Osteocyte (in vitro differentiated cells): ENCODE results near the gene OVOL3. TPM values are rescaled to one million over a fixed set of nuclear protein-coding genes. Genes with fewer than 3 reads are reported as not detected.

Experiments
- DNase-seq: peaks from one replicate; pipeline ENCODE4 v3.0.0; 2021; ENCODE audit warnings: mixed read lengths; ENCODE audit not compliant: unreplicated experiment; ENCODE audit errors: extremely low spot score
- H3K27ac Mint-ChIP-seq: one replicate; pipeline ENCODE4 v1.8.0; 2021; ENCODE audit warnings: mild to moderate bottlenecking, mixed read lengths; ENCODE audit not compliant: unreplicated experiment
- H3K27me3 Mint-ChIP-seq: one replicate; pipeline ENCODE4 v1.8.0; 2021; ENCODE audit warnings: mixed read lengths; ENCODE audit not compliant: unreplicated experiment
- H3K36me3 Mint-ChIP-seq: one replicate; pipeline ENCODE4 v1.8.0; 2021; ENCODE audit warnings: mixed read lengths; ENCODE audit not compliant: unreplicated experiment
- H3K4me1 Mint-ChIP-seq: one replicate; pipeline ENCODE4 v1.8.0; 2021; ENCODE audit warnings: mixed read lengths; ENCODE audit not compliant: unreplicated experiment
- H3K4me3 Mint-ChIP-seq: one replicate; pipeline ENCODE4 v1.8.0; 2021; ENCODE audit warnings: mild to moderate bottlenecking, moderate library complexity, mixed read lengths; ENCODE audit not compliant: unreplicated experiment
- H3K9me3 Mint-ChIP-seq: one replicate; pipeline ENCODE4 v1.8.0; 2021; ENCODE audit warnings: mixed read lengths; ENCODE audit not compliant: unreplicated experiment
- CTCF ChIP-seq: fragments of 200-600 bp; sonication (generic); IDR thresholded peaks from 2 replicates; pipeline ENCODE4 v1.5.0; 2021; ENCODE audit warnings: antibody characterized with exemption, mild to moderate bottlenecking, moderate library complexity
- total RNA-seq: library from RNA; stranded (reverse); gene quantifications from 2 replicates; pipeline ENCODE4 v1.2.1, GENCODE V29; 2021

Gene OVOL3
- total RNA-seq, 1 donor from 2014 or later = not detected

- no peaks in the 10 kb centered on the region for H3K9me3 Mint-ChIP-seq
- no peaks in the 10 kb centered on the region for H3K4me1 Mint-ChIP-seq
- H3K27ac Mint-ChIP-seq = no peak overlapping the region
- H3K27me3 Mint-ChIP-seq = no peaks in the 10 kb centered on the region
- H3K36me3 Mint-ChIP-seq = peaks cover 4% of the 10 kb centered on the region
- TF ChIP-seq CTCF = no peak
- no peak overlapping the region for H3K4me3 Mint-ChIP-seq
- DNase-seq = no peak
Observed at GRCh38 chr19:36160821-36161596, 50.1 kb downstream of the OVOL3 start.

Other genes starting within 250 kb of the OVOL3 start
- gene APLP1, start 242.6 kb upstream of the OVOL3 start, total RNA-seq = 12.6 and 14.7 TPM in 2 replicates
- 6.2 and 6.8 TPM in 2 replicates for gene NFKBID, start 210.6 kb upstream of the OVOL3 start, total RNA-seq
- 0.81 and 0.97 TPM in 2 replicates for gene HCST, start 208.6 kb upstream of the OVOL3 start, total RNA-seq
- not detected in 2 replicates for gene TYROBP, start 202.8 kb upstream of the OVOL3 start, total RNA-seq
- gene LRFN3, start 174.8 kb upstream of the OVOL3 start, total RNA-seq = 24.3 and 25.0 TPM in 2 replicates
- gene SDHAF1, start 116.0 kb upstream of the OVOL3 start, total RNA-seq = 15.4 and 15.5 TPM in 2 replicates
- gene SYNE4, start 102.3 kb upstream of the OVOL3 start, total RNA-seq = 0.55 TPM in 1 of 2 replicates, not detected in the other
- 13.0 and 16.0 TPM in 2 replicates for gene ALKBH6, start 96.9 kb upstream of the OVOL3 start, total RNA-seq
- 72.8 and 78.3 TPM in 2 replicates for gene CLIP3, start 78.3 kb upstream of the OVOL3 start, total RNA-seq
- 7.3 and 8.0 TPM in 2 replicates for gene THAP8, start 56.9 kb upstream of the OVOL3 start, total RNA-seq
- 4.6 and 4.9 TPM in 2 replicates for gene WDR62, start 56.2 kb upstream of the OVOL3 start, total RNA-seq
- 61.8 and 62.2 TPM in 2 replicates for gene POLR2I, start 3.7 kb downstream of the OVOL3 start, total RNA-seq
- gene TBCB, start 4.3 kb downstream of the OVOL3 start, total RNA-seq = 172 and 177 TPM in 2 replicates
- gene CAPNS1, start 28.9 kb downstream of the OVOL3 start, total RNA-seq = 789 and 808 TPM in 2 replicates
- gene COX7A1, start 41.3 kb downstream of the OVOL3 start, total RNA-seq = not detected in 2 replicates
- 6.6 and 7.8 TPM in 2 replicates for gene ZNF565, start 103.5 kb downstream of the OVOL3 start, total RNA-seq
- 66.3 and 70.0 TPM in 2 replicates for gene ZNF146, start 104.0 kb downstream of the OVOL3 start, total RNA-seq